Measurements from ENCODE around the gene MRGPRD. TPM values are rescaled to one million over a fixed set of nuclear protein-coding genes. Genes with fewer than 3 reads are reported as not detected.

The MRGPRD gene
- total and polyA plus RNA-seq, 2 of the 8 experiments (the other 6 are each of a cell fraction or from before 2014, with no cell fraction given) = not detected

GRCh38 chr11:69005183-69005630 is 24.4 kb upstream of the MRGPRD start (continued):
- TF ChIP-seq ZNF274 (IDR thresholded peaks at IDR 0.05; ENCODE audit: borderline replicate concordance, extremely low read depth, low read length) (no peak), POU5F1 (IDR thresholded peaks at IDR 0.05; ENCODE audit: low read depth, low read length) (no peak), YY1 (IDR thresholded peaks at IDR 0.05; ENCODE audit: low read depth, low read length) (no peak), RFX5 (IDR thresholded peaks at IDR 0.05; ENCODE audit: borderline replicate concordance, low read depth, low read length) (no peak)

Data from H1 (cell line).